GM18502 (cell line): ENCODE results near the gene CCNY.
A peak's percentile ranks its signal among the peaks of the same experiment; 100 is the strongest.

Experiments used
- ATAC-seq: cut with Tn5 transposase; IDR thresholded peaks from one replicate; pipeline ENCODE4 v1.9.1; 2021; ENCODE audit warnings: mild to moderate bottlenecking; ENCODE audit not compliant: unreplicated experiment, poor library complexity

The CCNY gene

DNA sequence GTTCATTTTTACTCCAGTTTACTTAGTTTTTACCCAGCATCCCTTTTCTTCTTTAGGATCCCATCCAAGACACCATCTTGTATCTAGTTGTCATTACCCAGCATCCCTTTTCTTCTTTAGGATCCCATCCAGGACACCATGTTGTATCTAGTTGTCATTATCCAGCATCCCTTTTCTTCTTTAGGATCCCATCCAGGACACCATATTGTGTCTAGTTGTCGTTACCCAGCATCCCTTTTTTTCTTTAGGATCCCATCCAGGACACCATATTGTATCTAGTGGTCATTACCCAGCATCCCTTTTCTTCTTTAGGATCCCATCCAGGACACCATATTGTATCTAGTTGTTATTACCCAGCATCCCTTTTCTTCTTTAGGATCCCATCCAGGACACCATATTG, 205.4 kb downstream of the CCNY start:
- no peak for ATAC-seq

DNA sequence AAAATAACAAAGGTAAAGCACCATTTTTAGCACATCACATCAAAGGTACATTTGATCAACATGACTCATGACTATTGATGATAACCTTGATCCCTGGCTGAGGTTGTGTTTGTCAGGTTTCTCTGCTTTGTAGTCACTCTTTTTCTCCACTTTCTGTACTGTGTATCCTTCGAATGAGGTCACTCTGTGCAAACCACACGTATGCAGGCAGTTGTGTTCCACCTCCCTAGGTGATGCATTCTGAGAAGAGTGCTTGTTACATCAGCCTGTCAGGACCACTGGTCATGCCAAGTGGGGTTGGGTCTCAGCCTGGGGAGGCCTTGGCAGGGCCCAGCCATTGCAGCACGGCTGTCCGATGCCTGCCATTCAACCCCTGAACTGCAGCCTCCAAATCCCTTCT, 206.0 kb downstream of the CCNY start:
- no peak for ATAC-seq

DNA sequence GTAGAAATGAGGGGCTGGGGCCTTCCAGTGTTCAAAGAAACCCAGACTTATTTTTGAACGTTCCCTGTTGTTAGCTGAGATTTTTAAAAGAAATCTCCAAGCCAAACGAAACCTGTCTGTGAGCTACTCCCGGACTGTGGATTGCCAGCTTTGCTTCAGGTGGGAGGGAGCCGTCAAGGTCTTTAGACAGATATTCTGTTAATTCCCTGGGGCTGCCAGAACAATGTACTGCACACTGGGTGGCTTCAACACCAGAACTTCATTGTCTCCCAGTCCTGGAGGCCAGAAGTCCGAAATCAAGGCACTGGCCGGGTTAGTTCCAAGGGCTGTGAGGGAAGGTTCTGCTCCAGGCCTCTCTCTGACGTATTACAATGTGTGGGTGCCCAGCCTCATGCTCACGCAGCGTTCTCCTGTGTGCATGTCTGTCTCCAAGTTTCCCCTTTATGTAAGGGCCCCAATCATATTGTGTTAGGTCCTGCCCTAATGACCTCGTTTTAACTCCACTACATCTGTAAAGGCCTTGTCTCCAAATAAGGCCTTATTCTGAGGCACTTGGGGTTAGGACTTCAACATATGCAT, 208.9 kb downstream of the CCNY start:
- no peak for ATAC-seq

DNA sequence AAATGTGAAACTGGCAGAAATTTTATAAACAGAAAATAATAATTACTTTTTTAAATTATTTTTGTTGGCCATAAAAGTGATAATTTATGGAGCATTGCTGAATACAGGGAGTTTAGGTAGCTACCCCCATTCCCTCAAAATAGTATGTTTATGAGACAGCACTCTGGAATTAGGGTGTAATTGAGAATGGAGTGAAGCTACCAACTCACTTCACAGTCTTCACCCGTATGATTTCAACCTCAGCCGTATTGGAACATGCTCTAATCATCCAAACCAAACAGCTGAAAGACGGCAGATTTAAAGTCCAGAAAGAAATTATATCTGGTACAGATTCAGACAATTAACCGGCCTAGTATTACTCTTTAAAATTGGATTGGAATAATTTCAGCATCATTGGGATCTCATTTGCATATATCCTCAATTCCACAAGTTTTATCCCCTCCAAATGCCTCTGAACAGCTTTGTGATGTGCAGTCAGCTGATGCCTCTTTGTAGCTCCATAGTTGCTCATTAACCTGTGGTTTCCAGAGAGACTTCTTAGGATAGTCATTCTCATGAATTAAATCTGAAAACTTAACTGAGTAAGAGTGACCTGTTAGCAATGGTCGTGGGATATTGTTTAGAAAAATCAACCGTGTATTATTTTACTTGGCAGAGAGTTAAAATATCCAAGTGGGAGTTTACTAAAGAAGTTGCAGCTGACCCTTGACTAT, 209.7 kb downstream of the CCNY start:
- no peak for ATAC-seq

DNA sequence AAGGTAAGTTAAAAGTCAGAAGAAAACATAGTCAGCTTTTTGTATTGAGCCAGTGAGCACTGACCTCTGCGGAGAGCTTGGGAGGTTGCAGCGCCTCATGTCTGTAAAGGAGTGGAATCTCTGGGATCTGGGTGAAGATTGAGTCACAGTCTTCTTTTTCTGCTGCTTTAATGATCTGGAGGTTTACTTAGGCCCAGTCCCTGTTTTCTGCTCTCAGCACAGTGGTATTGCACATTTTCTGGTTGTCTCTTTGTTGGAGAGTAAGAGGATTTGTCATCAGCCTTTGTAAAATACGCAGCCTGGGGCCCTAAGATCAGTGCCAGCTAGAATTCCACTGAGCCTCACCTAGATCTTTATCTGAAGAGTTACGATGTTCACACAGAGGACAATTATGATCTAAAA, 210.5 kb downstream of the CCNY start:
- ATAC-seq, result no peak

DNA sequence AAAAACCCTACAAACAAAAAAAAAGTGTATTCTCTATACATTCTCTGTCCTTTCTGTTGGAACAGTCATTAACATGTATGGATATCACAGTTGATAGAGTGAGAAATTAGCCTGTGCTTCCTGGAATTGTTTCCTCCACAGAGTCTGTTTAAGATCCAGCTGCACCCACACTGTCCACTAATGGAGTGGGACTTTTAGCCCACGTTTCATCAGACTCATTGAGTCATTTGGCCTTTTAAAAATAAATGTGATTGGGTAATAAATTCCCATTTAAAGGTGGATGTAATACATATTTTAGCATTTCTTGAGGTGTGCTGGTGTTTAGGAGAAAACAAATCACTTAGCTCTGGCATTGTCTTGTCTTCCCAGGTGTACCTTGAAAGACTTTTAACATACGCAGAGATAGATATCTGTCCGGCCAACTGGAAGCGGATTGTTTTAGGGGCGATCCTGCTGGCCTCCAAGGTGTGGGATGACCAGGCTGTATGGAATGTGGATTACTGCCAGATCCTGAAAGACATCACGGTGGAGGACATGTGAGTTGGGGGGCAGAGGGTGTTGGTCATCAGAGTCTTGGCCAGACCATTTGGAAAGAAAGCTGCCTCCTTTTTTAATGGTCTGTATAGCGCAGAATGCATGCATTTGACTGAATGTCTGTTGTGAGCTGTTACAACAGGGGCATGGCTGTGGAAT, 216.5 kb downstream of the CCNY start:
- no peak for ATAC-seq

DNA sequence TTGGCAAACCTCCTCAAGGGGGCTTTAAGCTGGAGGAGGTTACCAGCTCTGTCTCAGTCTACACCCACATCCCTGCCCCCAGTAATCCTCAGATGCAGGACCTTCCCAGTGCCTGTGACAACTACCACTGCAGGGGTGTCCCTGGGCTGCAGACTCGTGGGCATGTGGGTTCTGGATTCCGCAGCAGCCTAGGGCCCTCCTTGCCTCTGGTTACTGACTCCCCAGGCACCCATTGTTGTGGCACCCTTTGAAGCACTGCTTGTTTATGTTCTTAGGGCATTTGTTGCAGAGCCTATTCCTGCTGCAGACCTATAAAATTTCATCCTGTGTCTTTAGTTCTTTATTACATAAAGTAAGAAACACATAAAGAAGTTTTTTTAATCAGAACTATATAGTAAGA, 217.7 kb downstream of the CCNY start:
- ATAC-seq, result no peak

DNA sequence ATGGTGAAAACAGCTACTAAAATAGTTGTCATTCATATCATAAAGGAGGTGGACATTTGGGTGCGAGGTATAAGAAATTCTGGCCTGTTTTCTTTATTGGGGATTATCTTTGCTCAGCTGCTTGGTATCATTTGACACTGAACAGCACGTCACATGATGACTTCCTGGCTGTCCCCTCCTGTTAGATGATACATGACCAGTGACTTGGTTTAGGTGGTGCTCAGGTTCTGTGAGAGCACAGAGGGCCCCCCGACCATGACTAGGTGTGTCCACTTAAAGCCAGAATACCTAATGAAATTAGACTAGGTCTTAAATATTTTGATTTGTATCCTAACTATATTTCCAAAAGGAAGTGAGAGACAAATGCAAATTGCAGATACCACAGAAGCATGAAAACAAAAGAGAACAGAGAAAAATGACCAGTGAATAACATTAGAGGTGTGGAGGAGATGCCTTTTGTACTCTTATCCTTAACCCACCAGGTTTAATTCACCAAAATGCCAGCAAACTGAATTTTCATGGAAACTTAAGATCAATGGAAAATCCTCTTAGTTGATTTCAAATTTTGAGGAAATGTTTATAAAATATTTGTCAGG, 218.2 kb downstream of the CCNY start:
- ATAC-seq, result no peak

DNA sequence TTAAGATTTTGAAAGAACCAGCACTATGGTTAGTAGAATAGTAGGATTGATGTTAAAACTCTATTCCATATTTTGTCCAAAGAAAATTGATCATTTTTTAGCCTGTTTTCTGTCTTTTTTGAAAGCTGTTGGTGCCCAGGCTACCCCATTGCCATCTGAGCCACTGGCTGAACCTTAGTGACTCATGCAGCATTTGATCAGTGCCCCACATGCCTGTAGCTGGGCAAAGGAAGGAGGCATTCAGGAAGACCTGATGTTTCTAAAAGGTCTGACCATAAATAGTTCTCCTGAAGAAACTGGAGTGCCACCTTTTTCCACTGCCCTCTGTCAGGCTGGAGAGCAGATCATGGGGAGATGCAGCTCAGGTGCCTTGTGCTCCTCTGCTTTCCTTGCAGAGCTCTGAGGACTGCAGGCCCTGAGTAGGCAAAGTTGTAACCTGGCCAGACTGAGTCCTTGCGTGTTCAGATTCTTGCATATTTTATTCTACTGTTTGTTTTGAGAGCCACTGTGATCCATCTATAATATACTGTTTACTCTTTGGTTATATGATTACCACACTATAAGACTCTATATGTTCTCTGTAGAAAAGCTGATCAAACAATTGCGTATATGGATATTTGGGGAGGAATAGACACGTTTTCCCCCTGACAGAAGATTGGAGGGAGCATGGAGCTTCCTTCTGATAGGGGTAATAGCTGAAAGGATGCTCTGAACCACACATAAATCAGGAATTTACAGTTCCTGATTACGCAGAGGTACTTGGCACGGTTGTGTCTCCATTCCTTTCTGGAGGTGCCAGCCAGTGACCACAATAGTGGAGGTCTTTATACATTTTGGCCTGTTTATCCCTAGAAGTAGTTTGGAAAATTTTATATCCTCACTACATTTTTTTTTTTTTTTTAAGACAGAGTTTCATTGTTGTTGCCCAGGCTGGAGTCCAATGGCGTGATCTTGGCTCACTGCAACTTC, 219.9 kb downstream of the CCNY start:
- no peak for ATAC-seq

DNA sequence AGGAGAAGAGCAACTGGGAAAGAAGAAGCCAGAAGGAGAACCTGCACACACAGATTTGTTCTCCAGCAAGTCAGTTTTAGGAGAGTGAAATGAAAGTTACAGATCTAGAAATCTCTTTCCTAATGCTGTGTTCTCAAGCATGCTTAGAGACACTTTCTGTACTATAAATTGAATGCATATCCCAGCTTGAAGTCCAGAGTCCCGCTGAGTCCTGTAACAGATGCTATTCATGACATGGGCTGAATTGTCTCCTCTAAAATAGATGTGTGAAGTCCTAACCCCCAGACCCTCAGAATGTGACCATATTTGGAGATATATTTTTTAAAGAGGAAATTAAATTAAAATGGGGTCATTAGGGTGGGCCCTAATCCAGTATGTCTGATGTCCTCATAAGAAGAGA, 222.0 kb downstream of the CCNY start:
- ATAC-seq, result no peak

DNA sequence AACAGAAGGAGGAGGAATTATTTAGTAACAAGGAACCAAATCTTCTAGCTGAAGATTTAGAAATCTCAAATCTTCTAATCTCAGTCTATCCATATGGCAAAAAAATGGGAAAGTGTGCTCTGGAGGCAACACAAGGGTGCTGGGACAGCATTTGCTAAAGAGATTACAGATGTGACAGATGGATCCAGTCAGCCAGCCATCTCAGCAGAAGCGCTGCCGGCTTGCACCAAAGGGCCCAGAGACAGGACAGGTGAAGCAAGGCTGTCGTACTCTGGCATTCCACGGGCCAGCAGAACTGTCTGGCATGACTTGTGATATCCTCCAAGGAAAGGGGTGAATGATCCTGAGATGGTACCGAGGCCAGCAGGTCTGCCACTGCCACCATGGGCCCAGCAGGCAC, 223.1 kb downstream of the CCNY start:
- ATAC-seq, result no peak

DNA sequence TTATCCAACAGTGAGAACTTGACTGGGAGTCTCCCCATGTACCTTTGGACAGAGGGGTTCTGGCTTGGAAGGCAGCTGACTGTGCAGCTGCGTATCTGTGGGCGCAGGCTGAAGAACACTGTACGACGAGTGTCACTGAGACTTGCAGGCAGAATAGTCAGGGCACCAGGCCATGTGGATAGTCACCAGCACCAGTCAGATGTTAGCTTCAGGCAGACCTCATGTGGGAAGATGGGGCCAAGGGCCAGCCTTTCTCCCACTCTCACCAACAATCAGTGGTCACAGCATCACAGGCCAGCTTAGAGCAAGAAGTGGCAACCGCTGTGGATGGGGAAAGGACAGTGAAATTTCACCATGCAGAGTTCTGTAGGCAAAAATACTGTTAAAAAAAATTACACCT, 225.4 kb downstream of the CCNY start:
- ATAC-seq, result no peak

DNA sequence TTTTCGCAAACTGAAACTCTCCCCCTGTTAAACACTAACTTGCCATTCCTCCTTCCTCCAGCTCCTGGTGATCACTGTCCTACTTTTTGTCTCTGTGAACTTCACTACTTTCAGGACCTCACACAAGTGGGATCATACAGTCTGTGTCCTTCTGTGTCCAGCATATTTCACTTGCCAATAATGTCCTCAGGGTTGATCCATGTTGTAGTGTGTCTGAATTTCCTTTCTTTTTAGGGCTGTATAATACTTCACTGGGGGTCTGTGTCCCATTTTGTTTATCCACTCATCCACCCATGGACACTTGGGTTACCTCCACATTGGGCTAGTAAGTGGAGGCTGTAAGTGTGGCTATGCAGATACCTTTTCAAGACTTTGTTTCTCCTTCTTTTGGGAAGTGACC, 226.1 kb downstream of the CCNY start:
- no peak for ATAC-seq

DNA sequence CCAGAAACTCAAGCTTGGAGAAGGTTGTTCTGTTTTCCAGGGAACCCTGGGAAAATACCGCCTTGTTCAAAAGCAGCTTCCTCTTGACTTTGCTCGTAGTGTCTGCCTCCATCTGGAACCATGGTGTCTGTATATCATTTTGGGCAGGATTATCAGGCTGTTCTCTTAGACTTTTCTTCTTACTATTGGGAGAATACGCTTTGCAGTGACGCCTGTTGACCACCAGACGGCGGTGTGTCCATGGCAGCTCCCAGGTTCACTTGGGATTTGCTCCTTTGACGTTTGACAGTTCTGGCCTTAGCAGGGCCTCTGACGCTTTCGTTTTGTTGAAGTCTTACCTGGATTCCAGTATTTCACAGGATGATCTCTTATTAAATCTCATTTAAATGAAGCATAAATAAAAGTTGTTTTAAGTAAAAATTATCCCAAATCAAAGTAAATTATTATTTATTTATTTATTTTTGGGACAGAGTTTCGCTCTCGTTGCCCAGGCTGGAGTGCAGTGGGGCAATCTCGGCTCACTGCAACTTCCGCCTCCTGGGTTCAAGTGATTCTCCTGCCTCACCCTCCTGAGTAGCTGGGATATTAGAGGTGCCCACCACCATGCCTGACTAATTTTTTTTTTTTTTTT, 227.1 kb downstream of the CCNY start:
- ATAC-seq, result no peak

DNA sequence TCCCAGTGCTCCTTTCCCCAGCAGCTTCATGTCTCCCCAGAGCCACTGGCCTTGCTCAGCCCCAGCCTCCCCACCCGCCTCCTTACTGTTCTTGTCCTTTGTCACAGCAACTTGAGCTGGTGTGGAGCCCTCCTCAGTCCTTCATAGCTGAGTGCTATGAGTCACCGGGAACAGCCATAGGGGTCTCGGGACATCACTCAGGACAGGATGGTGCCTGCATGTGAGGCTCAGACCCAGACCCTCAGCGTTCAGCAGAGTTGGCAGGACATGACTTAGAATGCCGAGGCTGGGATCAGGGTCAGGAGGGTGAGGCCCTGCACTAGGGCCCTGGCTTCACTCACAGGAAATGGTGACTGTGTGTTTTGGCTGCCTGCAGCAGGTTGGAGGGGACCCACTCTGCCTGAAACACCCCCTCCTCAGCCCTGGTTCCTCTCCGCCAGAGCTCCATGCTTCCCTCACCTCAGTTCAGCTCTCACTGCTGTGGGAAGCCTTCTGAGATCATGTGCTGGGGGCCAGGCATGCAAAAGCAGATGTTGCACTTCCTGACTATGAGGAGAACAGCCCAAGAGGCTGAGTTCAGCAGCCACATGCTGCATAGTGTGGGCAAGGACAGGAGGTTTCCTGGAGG, 228.1 kb downstream of the CCNY start:
- peak; percentile 71 for ATAC-seq

DNA sequence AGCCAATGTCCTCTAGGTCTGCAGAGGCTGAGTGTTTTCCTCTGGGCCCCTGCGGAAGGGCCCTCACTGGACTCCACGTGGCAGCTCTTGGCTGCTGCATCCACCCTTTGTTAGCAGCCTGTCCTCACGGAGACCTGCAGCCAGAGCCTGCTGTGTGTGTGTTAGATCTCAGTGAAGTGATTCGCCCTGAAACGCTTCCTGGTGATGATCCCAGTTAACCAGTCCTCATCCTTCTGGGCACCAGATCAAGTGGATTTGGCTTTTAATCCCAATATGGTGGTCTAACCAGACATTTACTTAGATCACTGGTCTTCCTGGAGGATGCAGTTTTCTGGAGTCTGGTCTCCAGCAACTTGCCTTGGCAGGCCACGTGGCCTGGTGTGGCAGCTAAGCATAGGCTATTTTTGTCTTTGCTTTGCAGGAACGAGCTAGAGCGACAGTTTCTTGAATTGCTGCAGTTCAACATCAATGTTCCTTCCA, 229.3 kb downstream of the CCNY start:
- no peak for ATAC-seq

DNA sequence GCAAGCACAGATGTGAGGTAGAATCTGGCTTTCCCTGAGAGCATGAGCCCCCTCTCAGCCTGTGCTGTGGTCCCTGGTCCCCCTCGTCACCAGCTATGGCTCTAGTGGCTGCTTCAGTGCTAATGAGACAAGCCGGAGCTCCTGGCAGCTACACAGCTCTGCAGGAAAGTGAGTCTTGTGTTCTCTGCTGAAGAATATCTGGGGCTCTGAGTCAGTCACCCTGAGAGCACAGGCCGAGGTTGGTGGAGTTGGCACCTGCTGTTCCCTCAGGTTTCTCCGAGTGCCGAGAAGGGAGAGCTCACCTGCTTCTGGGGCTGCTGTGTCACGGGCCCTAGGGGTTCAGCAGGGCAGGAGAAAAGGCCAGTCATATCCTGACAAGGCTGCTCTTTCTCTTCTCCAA, 231.6 kb downstream of the CCNY start:
- no peak for ATAC-seq

DNA sequence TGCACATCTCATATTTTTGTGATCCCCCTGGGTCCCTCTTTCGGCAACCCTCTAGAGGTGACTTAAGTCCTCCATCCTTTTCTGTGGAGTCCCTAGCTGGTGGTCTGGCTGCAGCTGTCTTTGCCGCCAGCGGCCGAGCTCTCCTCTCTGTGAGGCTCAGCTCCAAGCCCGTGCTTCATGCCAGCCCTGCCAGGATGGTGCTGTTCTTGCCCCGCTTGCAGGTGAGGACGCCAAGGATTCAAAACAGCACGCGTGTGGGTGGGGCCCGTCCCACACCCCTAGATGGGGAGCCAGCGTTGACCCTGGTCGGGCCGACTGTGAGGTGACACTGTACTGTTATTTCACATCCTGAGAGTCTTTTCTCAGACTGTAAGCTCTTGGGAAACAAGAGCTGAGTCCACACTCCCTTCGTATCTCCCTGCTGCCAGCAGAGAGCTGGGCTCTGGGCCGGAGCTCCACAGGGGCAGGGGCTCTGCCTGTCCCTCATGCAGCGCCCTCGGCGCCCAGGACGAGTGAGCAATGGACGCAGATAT, 232.2 kb downstream of the CCNY start:
- no peak for ATAC-seq

DNA sequence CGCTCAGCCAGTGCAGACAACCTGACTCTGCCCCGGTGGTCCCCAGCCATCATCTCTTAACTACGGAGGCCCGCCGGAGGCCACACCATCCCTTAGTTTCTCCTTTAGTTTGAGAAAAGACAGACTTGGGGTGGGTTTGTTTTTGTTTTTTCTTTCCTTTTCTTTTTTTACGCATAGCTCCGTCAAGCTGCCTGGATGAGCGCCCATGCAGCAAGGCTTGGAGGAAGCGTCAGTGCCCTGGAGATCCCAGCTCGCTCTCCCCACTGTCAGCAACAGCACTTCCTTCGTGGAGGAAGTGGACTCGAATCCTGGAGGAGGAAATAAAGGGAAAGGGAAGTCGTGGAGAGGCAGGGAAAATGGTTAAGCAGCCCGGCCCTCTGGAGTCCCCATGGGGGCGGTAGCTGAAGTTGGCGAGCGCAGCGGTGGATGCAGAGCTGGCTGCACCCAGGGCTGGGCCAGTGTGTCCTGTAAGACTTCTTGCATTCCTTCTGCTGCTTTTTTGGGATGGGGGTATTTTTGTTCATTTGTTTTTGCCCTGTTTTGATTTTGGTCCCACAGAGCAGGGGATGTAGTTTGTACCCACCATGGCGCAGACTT, 232.9 kb downstream of the CCNY start:
- no peak for ATAC-seq
